Mononuclear cell (primary cell): Measurements from ENCODE around the gene EID3. TPM values are rescaled to one million over a fixed set of nuclear protein-coding genes. Genes with fewer than 3 reads are reported as not detected.

Experiments used
- H3K27me3 ChIP-seq: 2 replicates; pipeline ENCODE4 v1.6.0; 2011; ENCODE audit warnings: low read length, control low read depth; ENCODE audit not compliant: insufficient read depth
- H3K4me1 ChIP-seq: 2 replicates; pipeline ENCODE4 v1.5.1; 2011; ENCODE audit warnings: mild to moderate bottlenecking, low read length, control low read depth; ENCODE audit not compliant: insufficient read depth
- H3K4me3 ChIP-seq: 2 replicates; pipeline ENCODE4 v1.5.1; 2011; ENCODE audit warnings: mild to moderate bottlenecking, low read length, moderate library complexity
- H3K9me3 ChIP-seq: 2 replicates; pipeline ENCODE4 v1.5.1; 2011; ENCODE audit warnings: low read depth, mild to moderate bottlenecking, control low read depth, low read length
- total RNA-seq: library from RNA; depleted of rRNA; stranded (reverse); fragments of >200 nt; gene quantifications from one replicate; pipeline ENCODE4 v1.2.3, GENCODE V29; 2012

Gene EID3
- total RNA-seq, 1 donor = 19.9 TPM

- Histone ChIP-seq H3K4me3 (no peak overlapping the region), H3K4me1 (no peaks in the 10 kb centered on the region), H3K27me3 (no peaks in the 10 kb centered on the region), H3K9me3 (no peaks in the 10 kb centered on the region)
Measured at GRCh38 chr12:104350211-104351056, 46.9 kb downstream of the EID3 start.

DNA sequence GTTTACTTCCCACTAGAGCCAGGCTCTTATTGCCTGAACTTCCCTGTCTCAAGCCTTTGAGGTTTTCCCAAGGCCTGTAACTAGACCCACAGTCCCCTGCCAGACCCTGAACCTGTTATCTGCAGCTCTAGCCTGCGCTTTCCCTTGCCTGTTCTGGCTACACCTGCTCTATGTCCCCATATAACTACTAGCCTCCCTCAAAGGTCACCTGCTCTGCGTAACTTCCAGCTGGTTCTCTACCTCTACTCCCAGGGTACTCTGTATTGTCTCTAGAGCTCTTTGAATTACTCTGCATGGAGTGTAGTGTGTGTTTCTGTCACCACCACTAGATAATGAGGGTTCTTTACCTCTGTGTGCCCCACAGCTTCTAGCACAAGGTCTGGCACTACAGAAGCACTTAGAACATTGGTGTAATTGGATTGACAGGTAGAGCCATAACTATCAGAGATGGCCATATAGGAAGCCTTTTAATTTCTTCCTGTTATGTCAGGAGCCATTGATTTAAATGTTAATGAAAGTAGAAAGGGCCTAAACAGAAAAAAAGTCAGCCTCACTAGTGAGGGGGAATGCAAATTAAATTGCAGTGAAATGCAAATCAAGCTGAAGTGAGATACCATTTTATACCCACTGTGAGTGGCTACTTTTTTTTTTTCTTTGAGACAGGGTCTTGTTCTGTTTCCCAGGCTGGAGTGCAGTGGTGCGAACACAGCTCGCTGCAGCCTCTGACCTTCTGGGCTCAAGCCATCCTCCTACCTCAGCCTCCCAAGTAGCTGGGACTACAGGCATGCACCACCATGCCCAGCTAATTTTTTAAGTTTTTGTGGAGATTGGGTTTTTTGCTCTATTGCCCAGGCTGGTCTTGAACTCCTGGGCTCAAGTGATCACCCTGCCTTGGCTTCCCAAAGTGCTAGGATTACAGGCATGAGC, 47.8 kb downstream of the EID3 start:
- H3K9me3 ChIP-seq = no peaks in the 10 kb centered on the region
- no peaks in the 10 kb centered on the region for H3K4me1 ChIP-seq
- no peaks in the 10 kb centered on the region for H3K27me3 ChIP-seq
- H3K4me3 ChIP-seq = no peak overlapping the region

DNA sequence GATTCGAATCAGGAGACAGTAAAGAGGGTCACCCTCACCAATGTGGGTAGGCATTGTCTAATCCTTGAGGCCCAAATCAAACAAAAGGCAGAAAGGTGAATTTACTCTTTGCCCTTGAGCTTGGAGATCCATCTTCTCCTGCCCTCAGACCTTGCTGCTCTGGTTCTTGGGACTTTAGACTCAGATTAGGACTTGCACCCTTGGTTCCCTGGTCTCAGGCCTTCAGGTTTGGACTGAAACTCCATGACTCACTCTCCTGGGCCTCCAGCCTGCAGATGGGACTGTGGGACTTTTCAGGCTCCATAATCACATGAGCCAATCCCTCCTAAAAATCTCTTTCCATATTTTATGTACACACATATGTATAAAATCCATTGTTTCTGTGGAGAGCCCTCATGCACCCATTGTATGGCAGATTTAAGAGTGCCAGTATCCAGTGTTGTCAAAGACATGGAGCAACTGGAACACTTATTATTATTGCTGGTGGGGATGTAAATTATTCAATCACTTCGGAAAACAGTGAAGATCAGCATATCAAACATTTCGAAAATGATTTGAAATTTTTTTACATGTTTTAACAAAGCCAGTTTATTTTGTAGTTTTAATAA, 48.7 kb downstream of the EID3 start:
- H3K27me3 ChIP-seq = no peaks in the 10 kb centered on the region
- no peaks in the 10 kb centered on the region for H3K9me3 ChIP-seq
- no peak overlapping the region for H3K4me3 ChIP-seq

GRCh38 chr12:104353012-104353981, 49.8 kb downstream of the EID3 start:
- Histone ChIP-seq H3K4me3 (no peak overlapping the region), H3K9me3 (no peaks in the 10 kb centered on the region), H3K4me1 (no peaks in the 10 kb centered on the region), H3K27me3 (no peaks in the 10 kb centered on the region)

More for the DNA sequence above, 48.7 kb downstream of the EID3 start:
- H3K4me1 ChIP-seq = no peaks in the 10 kb centered on the region

DNA sequence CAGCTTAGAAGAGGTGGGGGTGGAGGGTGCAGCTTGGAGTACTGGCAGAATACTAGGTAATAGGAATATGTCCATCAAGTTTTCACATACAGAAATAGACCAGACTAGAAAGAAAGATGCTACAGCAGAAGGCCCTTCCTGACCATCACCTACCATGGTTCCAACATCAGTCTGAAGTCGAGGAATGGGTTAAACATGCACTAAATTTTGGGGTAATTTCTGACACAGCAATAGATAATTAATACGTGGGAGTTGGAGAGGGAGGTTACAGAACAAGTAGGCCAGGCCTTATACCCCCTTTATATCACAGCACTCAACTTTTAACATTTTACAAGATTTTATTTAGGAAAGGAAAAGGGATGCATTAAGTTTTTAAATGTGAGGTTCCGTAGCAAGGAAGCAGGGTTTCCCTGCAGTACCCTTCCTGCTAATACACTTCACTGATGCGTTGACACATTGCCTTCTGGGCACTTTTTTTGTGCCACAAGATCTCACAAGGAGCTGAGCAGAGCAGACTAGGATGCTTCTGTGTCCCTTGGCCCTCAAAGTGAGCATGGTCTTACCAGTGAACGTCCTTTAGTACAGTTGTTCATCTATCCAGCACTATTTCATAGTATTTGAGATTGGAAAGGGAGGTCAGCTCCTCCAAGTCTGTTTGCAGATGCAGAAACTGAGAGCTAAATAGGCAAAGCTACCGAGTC, 50.8 kb downstream of the EID3 start:
- H3K9me3 ChIP-seq = no peaks in the 10 kb centered on the region

More for the DNA sequence above, 50.8 kb downstream of the EID3 start:
- Histone ChIP-seq H3K4me1 (no peaks in the 10 kb centered on the region), H3K4me3 (no peak overlapping the region), H3K27me3 (no peaks in the 10 kb centered on the region)

Other genes with a start within 250 kb of the EID3 start
- gene HCFC2, start 239.2 kb upstream of the EID3 start, total RNA-seq = 23.4 TPM
- gene NFYB, start 165.5 kb upstream of the EID3 start, total RNA-seq = 14.1 TPM
- gene TXNRD1, start 88.0 kb upstream of the EID3 start, total RNA-seq = 69.9 TPM
- gene CHST11, start 153.2 kb downstream of the EID3 start, total RNA-seq = 83.7 TPM